Measurements from ENCODE around the gene CHD2.

The CHD2 gene

GRCh38 chr15:92892201-92892555, 7.9 kb upstream of the CHD2 start:
- Histone ChIP-seq H3K4me1 (ENCODE audit: control extremely low read depth in 1 of 4, control insufficient read depth in 4 of 4, insufficient read depth in 4 of 4, low read length in 3 of 4) (peaks cover 0 to 12% (median 4%) of the 10 kb centered on the region in 4 experiments), H3K4me3 (ENCODE audit: control insufficient read depth in 1 of 7, extremely low read depth in 1 of 7, insufficient read depth in 4 of 7, low read depth in 2 of 7, low read length in 6 of 7) (no peak overlapping the region), H3K27me3 (replicated peaks in 2 of 5; ENCODE audit: control insufficient read depth in 4 of 5, insufficient read depth in 5 of 5, low read length in 4 of 5) (no peaks in the 10 kb centered on the region), H3K27ac (ENCODE audit: insufficient read depth in 1 of 2, low read depth in 1 of 2, low read length in 2 of 2, poor library complexity in 1 of 2, severe bottlenecking in 2 of 2) (no peak overlapping the region), H3K36me3 (ENCODE audit: control insufficient read depth in 4 of 4, insufficient read depth in 4 of 4, low read length in 3 of 4) (peaks cover 22 to 76% (median 52%) of the 10 kb centered on the region in 4 experiments), H3K9me3 (ENCODE audit: control extremely low read depth in 1 of 5, control insufficient read depth in 4 of 5, insufficient read depth in 2 of 5, low read depth in 1 of 5, low read length in 4 of 5) (no peaks in the 10 kb centered on the region)
- ChIA-PET CTCF (interaction anchor here (1.0 to 4.2 kb wide), 5 partner anchors 9 to 83 kb away, joined by 3 to 18 read pairs (median 3); no protein-coding TSS in a partner anchor), POLR2A (interaction anchor here (1.0 kb wide), 1 partner anchor 12 kb away, joined by 3 read pairs; no protein-coding TSS in a partner anchor)
- WGBS (ENCODE audit: insufficient coverage), result no CpG with 5 or more reads among the region's 3 CpGs
- DNase-seq, result no peak

DNA sequence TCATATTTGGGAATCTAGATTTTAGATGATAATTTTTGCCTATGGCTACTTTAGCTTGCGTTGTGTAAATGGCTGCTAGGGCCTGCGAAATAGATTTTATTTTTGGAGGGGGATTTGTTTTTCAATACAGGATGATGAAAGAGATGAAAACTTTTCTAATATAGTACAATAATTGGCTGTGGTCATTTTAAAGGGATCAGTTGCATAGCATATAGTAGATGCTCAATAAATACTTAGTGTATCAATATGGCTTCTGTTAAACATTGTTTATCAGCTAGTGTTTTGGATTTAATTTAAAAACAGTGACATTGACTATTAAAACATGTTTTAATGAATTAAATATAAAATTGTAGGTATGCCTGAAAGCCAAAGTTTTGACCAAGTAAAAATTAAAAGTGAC, 6.9 kb upstream of the CHD2 start:
- no CpG with 5 or more reads among the region's 2 CpGs for WGBS (ENCODE audit: insufficient coverage)
- no peak for DNase-seq
- Histone ChIP-seq H3K36me3 (ENCODE audit: control insufficient read depth in 4 of 4, insufficient read depth in 4 of 4, low read length in 3 of 4) (peaks cover 21 to 74% (median 52%) of the 10 kb centered on the region in 4 experiments), H3K4me1 (ENCODE audit: control extremely low read depth in 1 of 4, control insufficient read depth in 4 of 4, insufficient read depth in 4 of 4, low read length in 3 of 4) (peaks cover 0 to 6% (median 1%) of the 10 kb centered on the region in 4 experiments), H3K27me3 (replicated peaks in 2 of 5; ENCODE audit: control insufficient read depth in 4 of 5, insufficient read depth in 5 of 5, low read length in 4 of 5) (no peaks in the 10 kb centered on the region), H3K27ac (ENCODE audit: insufficient read depth in 1 of 2, low read depth in 1 of 2, low read length in 2 of 2, poor library complexity in 1 of 2, severe bottlenecking in 2 of 2) (peak overlapping the region in 1 of 2 experiments; percentile 5), H3K9me3 (ENCODE audit: control extremely low read depth in 1 of 5, control insufficient read depth in 4 of 5, insufficient read depth in 2 of 5, low read depth in 1 of 5, low read length in 4 of 5) (no peaks in the 10 kb centered on the region), H3K4me3 (ENCODE audit: control insufficient read depth in 1 of 7, extremely low read depth in 1 of 7, insufficient read depth in 4 of 7, low read depth in 2 of 7, low read length in 6 of 7) (no peak overlapping the region)
- POLR2A ChIA-PET, result interaction anchor here (1.0 to 2.0 kb wide), 3 partner anchors 8 to 84 kb away, joined by 3 to 6 read pairs (median 3); no protein-coding TSS in a partner anchor
- CTCF ChIA-PET, result interaction anchor here (0.8 to 4.2 kb wide), 8 partner anchors 9 to 84 kb away, joined by 3 to 18 read pairs (median 4); no protein-coding TSS in a partner anchor

DNA sequence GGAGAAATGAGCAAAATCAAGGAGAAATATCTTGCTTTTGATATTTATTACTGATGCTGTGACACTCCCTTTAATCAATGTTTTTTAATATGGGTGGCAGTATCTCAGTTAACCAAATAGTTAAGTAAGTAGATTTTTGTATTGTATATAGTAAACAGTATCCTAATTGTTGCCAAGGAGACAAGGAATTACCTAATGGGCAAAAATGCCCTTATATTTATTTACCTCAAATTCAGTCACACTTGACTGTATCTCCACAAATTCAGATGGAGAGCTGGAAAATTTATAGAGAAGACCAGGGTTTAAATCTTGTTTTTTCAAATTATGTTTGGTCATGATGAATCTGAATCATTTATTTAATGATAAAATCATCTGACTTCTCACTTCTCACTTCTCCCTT, 3.6 kb upstream of the CHD2 start:
- DNase-seq, result peak in 1 of 3 donors; percentile 36
- Histone ChIP-seq H3K27me3 (replicated peaks in 2 of 5; ENCODE audit: control insufficient read depth in 4 of 5, insufficient read depth in 5 of 5, low read length in 4 of 5) (no peaks in the 10 kb centered on the region), H3K9me3 (ENCODE audit: control extremely low read depth in 1 of 5, control insufficient read depth in 4 of 5, insufficient read depth in 2 of 5, low read depth in 1 of 5, low read length in 4 of 5) (no peaks in the 10 kb centered on the region), H3K36me3 (ENCODE audit: control insufficient read depth in 4 of 4, insufficient read depth in 4 of 4, low read length in 3 of 4) (peaks cover 14 to 61% (median 41%) of the 10 kb centered on the region in 4 experiments), H3K27ac (ENCODE audit: insufficient read depth in 1 of 2, low read depth in 1 of 2, low read length in 2 of 2, poor library complexity in 1 of 2, severe bottlenecking in 2 of 2) (peak overlapping the region in 1 of 2 experiments; percentile 67), H3K4me1 (ENCODE audit: control extremely low read depth in 1 of 4, control insufficient read depth in 4 of 4, insufficient read depth in 4 of 4, low read length in 3 of 4) (peaks cover 0 to 6% (median 3%) of the 10 kb centered on the region in 4 experiments), H3K4me3 (ENCODE audit: control insufficient read depth in 1 of 7, extremely low read depth in 1 of 7, insufficient read depth in 4 of 7, low read depth in 2 of 7, low read length in 6 of 7) (no peak overlapping the region)
- CTCF ChIA-PET, result interaction anchor here (0.7 to 4.2 kb wide), 5 partner anchors 10 to 87 kb away, joined by 3 to 18 read pairs (median 4); no protein-coding TSS in a partner anchor
- POLR2A ChIA-PET, result interaction anchor here (1.2 to 2.1 kb wide), 2 partner anchors 10 to 14 kb away, joined by 7 to 8 read pairs; no protein-coding TSS in a partner anchor

- Histone ChIP-seq H3K4me3 (ENCODE audit: control insufficient read depth in 1 of 7, extremely low read depth in 1 of 7, insufficient read depth in 4 of 7, low read depth in 2 of 7, low read length in 6 of 7) (no peak overlapping the region), H3K27me3 (replicated peaks in 2 of 5; ENCODE audit: control insufficient read depth in 4 of 5, insufficient read depth in 5 of 5, low read length in 4 of 5) (no peaks in the 10 kb centered on the region), H3K36me3 (ENCODE audit: control insufficient read depth in 4 of 4, insufficient read depth in 4 of 4, low read length in 3 of 4) (peaks cover 11 to 51% (median 36%) of the 10 kb centered on the region in 4 experiments), H3K27ac (ENCODE audit: insufficient read depth in 1 of 2, low read depth in 1 of 2, low read length in 2 of 2, poor library complexity in 1 of 2, severe bottlenecking in 2 of 2) (no peak overlapping the region), H3K4me1 (ENCODE audit: control extremely low read depth in 1 of 4, control insufficient read depth in 4 of 4, insufficient read depth in 4 of 4, low read length in 3 of 4) (peaks cover 3 to 14% (median 9%) of the 10 kb centered on the region in 4 experiments), H3K9me3 (ENCODE audit: control extremely low read depth in 1 of 5, control insufficient read depth in 4 of 5, insufficient read depth in 2 of 5, low read depth in 1 of 5, low read length in 4 of 5) (no peaks in the 10 kb centered on the region)
- CTCF ChIA-PET, result interaction anchor here (1.1 to 1.5 kb wide), 3 partner anchors 11 to 19 kb away, joined by 3 to 4 read pairs (median 3); no protein-coding TSS in a partner anchor
- no peak for DNase-seq
- POLR2A ChIA-PET, result interaction anchor here (0.6 to 1.1 kb wide), 2 partner anchors 11 to 115 kb away, joined by 3 read pairs; no protein-coding TSS in a partner anchor
- no CpG with 5 or more reads among the region's 1 CpG for WGBS (ENCODE audit: insufficient coverage)
Observed at GRCh38 chr15:92897620-92898019, 2.5 kb upstream of the CHD2 start.

DNA sequence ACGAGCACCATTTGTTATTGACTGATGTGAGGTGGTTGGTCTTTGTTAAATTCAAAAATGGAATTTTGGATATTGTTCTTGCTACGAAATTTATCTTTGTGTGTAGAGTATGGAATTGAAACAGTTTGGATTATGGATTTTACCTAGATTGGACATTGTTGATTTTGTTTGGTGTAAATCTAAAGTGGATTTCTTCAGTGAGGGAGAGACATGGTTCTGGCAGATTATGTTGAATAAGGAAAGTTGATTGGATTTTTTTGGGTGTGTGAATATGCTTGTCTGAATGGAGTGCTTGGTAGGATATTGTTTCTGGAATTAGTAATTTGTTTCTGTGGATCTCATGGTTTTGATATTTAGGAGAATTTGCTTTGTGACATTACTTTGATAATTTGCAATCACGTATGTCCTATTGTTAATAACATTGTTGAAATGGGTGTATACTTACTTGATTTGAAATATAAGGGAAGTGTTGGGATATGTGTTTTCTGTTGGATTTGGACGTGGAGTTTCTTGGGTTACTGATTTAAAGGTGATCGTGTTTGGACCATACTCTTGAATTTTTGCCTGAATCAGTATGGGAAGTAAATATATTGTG, 1.0 kb upstream of the CHD2 start:
- 98% methylated on average over 4 of the region's 5 CpGs for WGBS (ENCODE audit: insufficient coverage)
- Histone ChIP-seq H3K36me3 (ENCODE audit: control insufficient read depth in 4 of 4, insufficient read depth in 4 of 4, low read length in 3 of 4) (peaks cover 9 to 39% (median 25%) of the 10 kb centered on the region in 4 experiments), H3K27me3 (replicated peaks in 2 of 5; ENCODE audit: control insufficient read depth in 4 of 5, insufficient read depth in 5 of 5, low read length in 4 of 5) (no peaks in the 10 kb centered on the region), H3K4me3 (ENCODE audit: control insufficient read depth in 1 of 7, extremely low read depth in 1 of 7, insufficient read depth in 4 of 7, low read depth in 2 of 7, low read length in 6 of 7) (peak overlapping the region in 1 of 7 experiments; percentile 79), H3K4me1 (ENCODE audit: control extremely low read depth in 1 of 4, control insufficient read depth in 4 of 4, insufficient read depth in 4 of 4, low read length in 3 of 4) (peaks cover 7 to 23% (median 18%) of the 10 kb centered on the region in 4 experiments), H3K27ac (ENCODE audit: insufficient read depth in 1 of 2, low read depth in 1 of 2, low read length in 2 of 2, poor library complexity in 1 of 2, severe bottlenecking in 2 of 2) (no peak overlapping the region), H3K9me3 (ENCODE audit: control extremely low read depth in 1 of 5, control insufficient read depth in 4 of 5, insufficient read depth in 2 of 5, low read depth in 1 of 5, low read length in 4 of 5) (no peaks in the 10 kb centered on the region)
- CTCF ChIA-PET, result interaction anchor here (1.3 to 2.3 kb wide), 8 partner anchors 14 to 93 kb away, joined by 3 to 17 read pairs (median 8); no protein-coding TSS in a partner anchor
- POLR2A ChIA-PET, result interaction anchor here (1.0 to 2.4 kb wide), 5 partner anchors 17 to 95 kb away, joined by 4 to 44 read pairs (median 5); no protein-coding TSS in a partner anchor
- DNase-seq, result no peak

DNA sequence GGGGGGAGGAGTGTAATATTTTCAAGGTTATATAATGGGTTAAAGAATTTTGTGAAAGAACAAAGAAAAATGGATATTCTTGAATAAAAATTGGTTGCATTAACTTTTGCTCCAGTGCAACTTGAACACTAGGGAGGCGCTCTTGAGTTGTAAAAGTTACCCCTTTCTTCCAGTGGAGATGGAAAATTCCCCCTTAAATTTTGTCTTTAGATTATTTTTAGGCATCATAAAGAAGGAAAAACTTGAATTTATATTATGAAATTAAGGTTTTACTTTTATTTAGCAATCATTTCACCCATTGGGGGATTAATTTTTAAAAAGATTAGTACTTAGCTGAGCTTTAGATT, 550 bp upstream of the CHD2 start:
- Histone ChIP-seq H3K4me1 (ENCODE audit: control extremely low read depth in 1 of 4, control insufficient read depth in 4 of 4, insufficient read depth in 4 of 4, low read length in 3 of 4) (peaks cover 7 to 23% (median 17%) of the 10 kb centered on the region in 4 experiments), H3K27me3 (replicated peaks in 2 of 5; ENCODE audit: control insufficient read depth in 4 of 5, insufficient read depth in 5 of 5, low read length in 4 of 5) (no peaks in the 10 kb centered on the region), H3K27ac (ENCODE audit: insufficient read depth in 1 of 2, low read depth in 1 of 2, low read length in 2 of 2, poor library complexity in 1 of 2, severe bottlenecking in 2 of 2) (peak overlapping the region; percentile 99 to 100), H3K4me3 (ENCODE audit: control insufficient read depth in 1 of 7, extremely low read depth in 1 of 7, insufficient read depth in 4 of 7, low read depth in 2 of 7, low read length in 6 of 7) (peak overlapping the region in 5 of 7 experiments; percentile 79 to 100 (median 92)), H3K9me3 (ENCODE audit: control extremely low read depth in 1 of 5, control insufficient read depth in 4 of 5, insufficient read depth in 2 of 5, low read depth in 1 of 5, low read length in 4 of 5) (no peaks in the 10 kb centered on the region), H3K36me3 (ENCODE audit: control insufficient read depth in 4 of 4, insufficient read depth in 4 of 4, low read length in 3 of 4) (peaks cover 9 to 34% (median 20%) of the 10 kb centered on the region in 4 experiments)
- no CpG with 5 or more reads among the region's 1 CpG for WGBS (ENCODE audit: insufficient coverage)
- DNase-seq, result peak in 2 of 3 donors; percentile 71 to 72
- ChIA-PET POLR2A (interaction anchor here (1.0 to 2.4 kb wide), 8 partner anchors 12 to 95 kb away, joined by 4 to 44 read pairs (median 6); no protein-coding TSS in a partner anchor), CTCF (interaction anchor here (1.2 to 2.3 kb wide), 10 partner anchors 11 to 98 kb away, joined by 3 to 17 read pairs (median 6); no protein-coding TSS in a partner anchor)
